Measurements from ENCODE around the gene ZNF521. TPM values are rescaled to one million over a fixed set of nuclear protein-coding genes. Genes with fewer than 3 reads are reported as not detected.

Gene ZNF521
- total RNA-seq, 1 experiment from 2014 or later, result not detected

DNA sequence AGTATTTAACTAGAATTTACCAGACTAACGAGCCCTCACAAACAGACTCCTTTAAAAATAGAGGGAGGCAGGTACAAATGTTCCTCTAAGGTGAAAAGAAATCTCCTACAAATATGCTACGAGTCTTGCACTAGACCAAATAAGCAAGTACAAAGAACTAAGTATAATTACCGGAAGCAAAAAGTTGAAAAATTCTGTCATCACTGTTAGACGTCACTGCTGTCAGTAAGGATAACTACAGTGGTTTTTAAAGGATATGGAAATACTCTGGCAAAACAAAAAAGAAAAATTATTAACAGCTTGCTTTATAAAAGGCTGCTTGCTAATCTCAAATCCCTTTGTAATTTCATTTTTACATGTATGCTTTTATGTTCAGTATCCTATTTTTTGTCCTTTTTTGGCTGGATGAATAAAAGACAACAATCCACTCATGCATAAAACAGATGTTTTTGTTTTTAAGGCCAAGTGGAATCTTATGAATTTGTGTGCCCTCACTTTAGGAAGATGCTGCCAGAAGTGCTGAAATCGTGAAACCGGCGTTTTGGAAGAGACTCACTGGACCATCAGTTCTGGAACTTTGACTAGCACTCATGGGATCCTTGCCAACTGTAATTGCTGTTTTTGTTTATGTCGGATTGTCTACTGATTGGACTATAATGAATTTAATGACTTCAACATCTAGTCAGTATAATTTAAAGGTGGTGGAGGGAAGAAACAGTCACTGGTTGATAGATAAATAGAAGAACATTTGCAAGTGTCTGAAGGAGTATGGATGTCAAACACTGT, 6.7 kb downstream of the ZNF521 start:
- in situ Hi-C loops (cut with HindIII; ENCODE audit: low pct_unique_long_range_greater_than_20kb, low sequenced_read_pairs), result no loop called here
- no peak for DNase-seq (ENCODE audit: low read depth)

DNA sequence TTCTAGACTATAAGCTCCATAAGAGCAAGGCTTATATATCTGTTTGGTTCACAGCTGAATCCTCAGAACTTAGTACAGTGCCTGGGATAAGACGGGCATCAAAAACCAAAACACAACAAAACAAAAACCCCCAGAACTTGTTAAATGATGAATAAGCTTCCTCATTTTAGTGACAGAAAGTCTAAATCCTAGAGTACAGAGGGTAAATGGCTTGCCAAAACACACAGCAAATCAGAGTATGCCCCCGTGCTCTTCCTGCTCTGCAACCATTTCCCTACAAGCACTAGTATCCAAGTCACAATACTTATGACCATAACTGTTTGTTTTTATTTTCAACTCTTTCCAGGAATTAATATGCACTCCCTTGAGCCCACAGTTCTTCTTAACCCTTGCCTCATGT, 10.1 kb downstream of the ZNF521 start:
- in situ Hi-C loops (cut with HindIII; ENCODE audit: low pct_unique_long_range_greater_than_20kb, low sequenced_read_pairs), result no loop called here
- no peak for DNase-seq (ENCODE audit: low read depth)

DNA sequence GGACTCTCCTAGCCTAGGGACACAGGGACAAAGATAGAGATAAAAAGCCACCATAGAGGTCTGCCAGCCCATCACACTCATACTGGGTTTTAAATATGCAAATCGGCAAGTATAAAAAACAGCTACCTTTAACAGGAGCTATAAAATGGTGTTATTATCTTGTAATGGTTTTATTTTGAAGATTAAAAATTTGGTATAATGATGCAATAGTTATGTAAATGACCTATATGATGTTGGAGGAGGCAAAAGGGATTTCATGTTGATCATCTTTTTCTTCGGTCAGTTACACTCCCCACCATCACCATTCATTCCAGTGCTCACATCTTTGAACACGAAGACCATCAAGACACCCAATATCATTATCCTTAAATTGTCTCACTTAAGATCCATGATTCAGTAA, 11.2 kb downstream of the ZNF521 start:
- no peak for DNase-seq (ENCODE audit: low read depth)
- in situ Hi-C loops (cut with HindIII; ENCODE audit: low pct_unique_long_range_greater_than_20kb, low sequenced_read_pairs), result no loop called here

DNA sequence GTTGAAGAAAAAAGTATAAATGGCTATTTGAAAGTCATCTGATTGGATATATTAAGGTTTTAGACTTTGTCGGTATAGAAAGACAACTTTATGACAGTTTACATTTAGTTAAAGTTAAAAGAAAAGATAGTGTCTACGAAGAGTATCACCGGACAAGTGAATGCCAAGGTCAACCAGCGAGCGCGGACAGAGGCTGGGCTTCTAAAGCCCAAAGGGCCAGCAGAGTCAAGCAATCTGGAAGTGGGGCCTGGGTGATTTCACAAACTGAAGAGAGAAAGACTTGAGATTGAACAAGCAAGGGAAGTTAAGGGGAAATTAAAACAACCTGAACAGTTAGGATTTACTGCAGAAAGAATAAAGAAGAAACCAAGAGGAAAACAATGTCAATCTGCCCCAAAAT, 16.3 kb downstream of the ZNF521 start:
- DNase-seq (ENCODE audit: low read depth), result no peak
- in situ Hi-C loops (cut with HindIII; ENCODE audit: low pct_unique_long_range_greater_than_20kb, low sequenced_read_pairs), result no loop called here

DNA sequence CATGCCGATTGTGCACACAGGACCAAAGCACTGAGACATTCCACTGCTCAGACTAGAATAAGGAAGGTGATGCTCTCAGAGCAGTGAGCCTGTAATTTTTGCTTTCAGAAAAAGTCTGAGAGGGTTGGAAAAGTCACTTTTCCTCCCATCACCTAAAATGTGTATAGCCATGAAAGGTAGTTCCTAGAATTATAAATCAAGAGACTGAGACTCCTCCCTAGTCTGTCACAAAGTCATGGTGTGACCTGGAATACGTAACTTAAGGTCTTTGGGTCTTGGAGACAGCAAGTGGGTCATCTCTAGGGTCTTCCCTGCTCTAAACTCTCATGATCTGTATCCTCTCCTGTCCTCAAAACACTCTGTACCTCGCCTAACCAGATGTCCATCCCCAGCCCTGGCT, 16.9 kb downstream of the ZNF521 start:
- in situ Hi-C loops (cut with HindIII; ENCODE audit: low pct_unique_long_range_greater_than_20kb, low sequenced_read_pairs), result no loop called here
- DNase-seq (ENCODE audit: low read depth), result no peak

DNA sequence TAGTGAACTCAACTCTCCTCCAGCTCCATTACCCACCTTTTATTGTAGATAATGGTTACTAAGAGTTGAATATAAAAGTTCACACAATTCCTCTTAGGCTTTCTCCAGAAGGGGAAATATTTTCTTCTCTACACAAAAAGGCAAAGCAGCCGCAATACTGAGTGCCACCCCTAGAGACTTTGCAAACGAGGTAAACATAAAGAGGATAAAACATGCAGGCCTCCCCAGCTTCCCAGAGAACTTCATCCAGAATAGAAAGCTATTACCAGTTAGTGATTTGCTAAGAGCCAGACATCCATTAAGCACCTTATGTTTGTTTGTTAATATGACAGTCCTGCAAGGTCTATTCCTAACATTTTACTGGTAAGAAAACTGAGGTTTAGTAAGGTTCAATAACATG, 17.4 kb downstream of the ZNF521 start:
- in situ Hi-C loops (cut with HindIII; ENCODE audit: low pct_unique_long_range_greater_than_20kb, low sequenced_read_pairs), result no loop called here

DNA sequence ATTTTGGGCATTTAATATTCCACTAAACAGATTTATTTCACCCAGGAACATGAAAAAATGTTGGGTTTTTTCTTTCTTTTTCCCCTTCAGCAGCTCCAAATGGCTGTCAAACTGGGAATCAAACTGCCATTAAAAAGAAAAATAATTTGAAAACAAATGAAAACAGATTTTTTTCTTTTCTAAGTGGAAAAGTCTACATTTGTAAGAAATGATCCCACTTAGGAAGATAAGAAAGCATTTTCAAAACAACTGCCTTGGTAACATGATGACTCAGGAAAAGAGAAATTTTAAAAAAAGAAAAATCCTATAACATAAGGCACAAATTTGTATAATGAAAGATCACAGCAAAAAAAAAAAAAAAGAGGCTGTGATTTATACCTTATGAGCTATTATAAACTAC, 20.0 kb downstream of the ZNF521 start:
- in situ Hi-C loops (cut with HindIII; ENCODE audit: low pct_unique_long_range_greater_than_20kb, low sequenced_read_pairs), result no loop called here
- DNase-seq (ENCODE audit: low read depth), result no peak

More for the DNA sequence above, 17.4 kb downstream of the ZNF521 start:
- no peak for DNase-seq (ENCODE audit: low read depth)

DNA sequence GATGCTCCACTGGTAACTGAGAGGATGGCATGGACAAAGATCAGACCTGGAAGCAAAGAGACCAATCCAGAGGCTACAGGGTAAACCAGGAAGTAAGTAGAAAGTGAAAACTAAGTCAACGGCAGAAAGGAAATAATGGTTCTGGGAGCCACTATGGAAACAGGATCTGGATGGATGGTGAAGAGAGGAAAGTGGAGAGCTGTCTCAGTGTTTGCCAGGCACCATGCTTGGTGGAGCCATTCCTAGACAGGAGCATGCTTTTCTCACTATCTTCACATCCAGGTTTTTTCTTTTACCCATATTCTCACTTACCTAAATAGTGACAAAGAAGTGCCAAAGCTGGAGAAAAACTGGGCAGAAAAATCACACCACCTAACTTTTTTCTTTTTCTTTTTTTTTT, 22.2 kb downstream of the ZNF521 start:
- in situ Hi-C loops (cut with HindIII; ENCODE audit: low pct_unique_long_range_greater_than_20kb, low sequenced_read_pairs), result no loop called here
- no peak for DNase-seq (ENCODE audit: low read depth)

DNA sequence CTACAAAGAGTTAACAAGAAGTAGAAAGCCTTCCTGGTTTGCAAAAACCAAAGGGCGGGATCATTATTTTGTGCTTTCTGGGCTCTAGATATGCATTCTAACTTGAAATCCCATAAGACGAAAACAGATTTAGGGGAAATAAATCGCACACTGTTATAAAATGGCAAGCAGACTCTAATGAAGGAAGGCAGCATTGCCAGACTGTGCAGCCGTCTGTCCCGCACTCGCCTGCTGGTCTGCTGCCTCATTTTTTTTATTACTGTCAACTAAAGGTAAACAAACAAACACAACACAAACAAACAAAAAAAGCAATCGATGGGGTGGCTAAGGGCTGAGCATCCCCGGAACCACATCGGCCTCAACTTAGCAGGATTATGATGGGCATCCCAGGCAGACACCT, 24.4 kb downstream of the ZNF521 start:
- no peak for DNase-seq (ENCODE audit: low read depth)
- in situ Hi-C loops (cut with HindIII; ENCODE audit: low pct_unique_long_range_greater_than_20kb, low sequenced_read_pairs), result no loop called here

DNA sequence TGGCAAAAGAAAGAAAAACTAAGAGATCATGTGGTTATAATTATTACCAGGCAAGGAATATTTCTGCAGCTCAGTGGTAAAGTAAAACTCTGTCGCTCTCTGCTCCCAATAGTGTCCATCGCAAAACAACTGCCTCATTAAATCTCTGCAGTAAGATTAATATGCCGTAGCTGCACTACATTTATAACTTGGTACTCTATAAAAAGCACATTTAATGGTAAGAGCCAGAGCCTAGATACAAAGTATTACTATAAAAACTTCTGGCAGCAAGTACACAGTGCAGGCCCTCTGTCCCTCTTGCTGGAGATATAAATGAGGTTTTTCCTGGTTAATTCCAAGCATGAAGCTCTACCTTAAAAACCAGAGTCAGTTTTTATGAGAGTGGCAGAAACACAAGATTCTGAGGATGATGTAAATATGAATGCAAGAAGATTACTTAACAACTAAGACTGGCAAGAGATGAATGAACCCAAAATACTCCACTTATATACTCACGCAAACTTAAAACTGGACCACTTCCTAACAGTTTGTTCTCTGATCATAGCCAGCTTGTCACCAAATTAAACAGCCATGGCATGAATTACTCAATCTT, 25.5 kb downstream of the ZNF521 start:
- in situ Hi-C loops (cut with HindIII; ENCODE audit: low pct_unique_long_range_greater_than_20kb, low sequenced_read_pairs), result no loop called here
- DNase-seq (ENCODE audit: low read depth), result no peak

DNA sequence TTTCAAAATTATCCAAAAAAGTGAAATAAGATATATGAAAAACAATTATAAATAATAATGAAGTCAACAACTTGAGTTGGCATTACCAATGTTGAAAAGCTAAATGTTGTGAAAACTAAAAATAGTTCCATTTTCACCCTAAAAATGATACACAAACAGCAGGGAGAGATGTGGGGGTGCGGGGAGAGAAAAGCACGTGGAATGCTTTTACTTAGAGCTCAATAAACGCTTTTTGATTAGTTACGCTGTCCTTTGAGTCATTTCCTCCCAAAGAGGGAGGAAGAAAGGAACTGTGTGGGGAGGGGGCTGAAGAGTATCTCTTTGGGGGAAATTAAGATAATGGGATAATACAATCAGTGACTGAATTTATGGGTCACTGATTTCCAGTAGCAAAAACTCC, 29.2 kb downstream of the ZNF521 start:
- DNase-seq (ENCODE audit: low read depth), result no peak
- in situ Hi-C loops (cut with HindIII; ENCODE audit: low pct_unique_long_range_greater_than_20kb, low sequenced_read_pairs), result no loop called here

DNA sequence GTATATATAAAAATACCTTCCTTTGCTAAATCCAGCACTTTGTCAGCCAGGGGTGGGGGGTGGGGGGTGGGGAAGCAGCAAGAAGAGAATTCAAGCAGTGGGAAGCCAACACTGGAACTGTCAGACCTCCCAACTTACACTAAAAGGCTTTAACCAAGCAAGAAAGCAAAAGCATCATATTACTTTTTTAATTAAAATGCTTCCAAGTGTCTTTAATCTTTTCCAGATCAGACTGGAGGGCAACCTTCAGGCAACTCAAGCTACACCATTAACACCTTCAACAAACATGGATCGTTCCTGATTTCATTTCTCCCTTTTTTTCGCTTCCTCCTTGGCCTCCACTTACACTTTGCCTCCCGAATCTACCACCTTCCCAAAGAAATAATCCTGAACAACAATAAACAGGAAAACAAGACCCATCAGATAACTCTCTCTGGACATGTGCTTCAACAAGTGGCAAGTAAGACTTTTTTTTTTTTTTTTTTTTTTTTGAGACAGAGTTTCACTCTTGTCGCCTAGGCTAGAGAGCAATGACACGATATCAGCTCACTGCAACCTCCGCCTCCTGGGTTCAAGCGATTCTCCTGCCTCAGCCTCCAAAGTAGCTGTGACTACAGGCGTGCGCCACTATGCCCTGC, 35.5 kb downstream of the ZNF521 start:
- DNase-seq (ENCODE audit: low read depth), result no peak
- in situ Hi-C loops (cut with HindIII; ENCODE audit: low pct_unique_long_range_greater_than_20kb, low sequenced_read_pairs), result no loop called here

DNA sequence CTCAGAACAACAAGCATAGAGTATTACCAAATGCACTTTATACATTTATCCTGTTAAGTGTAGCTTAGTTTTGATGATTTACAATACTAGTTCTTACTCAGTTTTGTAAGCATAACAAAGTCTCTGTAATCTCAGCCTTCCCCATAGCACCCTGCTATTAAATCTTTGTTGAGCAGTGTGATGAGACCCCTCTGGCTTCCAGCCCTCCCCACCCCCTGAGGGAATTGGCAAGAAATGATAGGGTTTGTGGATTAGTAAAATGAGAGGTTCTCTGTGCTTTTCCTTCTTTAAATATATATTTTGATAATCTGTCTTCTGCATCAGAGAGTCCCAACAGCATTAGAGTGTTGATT, 37.2 kb downstream of the ZNF521 start:
- DNase-seq (ENCODE audit: low read depth), result no peak
- in situ Hi-C loops (cut with HindIII; ENCODE audit: low pct_unique_long_range_greater_than_20kb, low sequenced_read_pairs), result no loop called here

DNA sequence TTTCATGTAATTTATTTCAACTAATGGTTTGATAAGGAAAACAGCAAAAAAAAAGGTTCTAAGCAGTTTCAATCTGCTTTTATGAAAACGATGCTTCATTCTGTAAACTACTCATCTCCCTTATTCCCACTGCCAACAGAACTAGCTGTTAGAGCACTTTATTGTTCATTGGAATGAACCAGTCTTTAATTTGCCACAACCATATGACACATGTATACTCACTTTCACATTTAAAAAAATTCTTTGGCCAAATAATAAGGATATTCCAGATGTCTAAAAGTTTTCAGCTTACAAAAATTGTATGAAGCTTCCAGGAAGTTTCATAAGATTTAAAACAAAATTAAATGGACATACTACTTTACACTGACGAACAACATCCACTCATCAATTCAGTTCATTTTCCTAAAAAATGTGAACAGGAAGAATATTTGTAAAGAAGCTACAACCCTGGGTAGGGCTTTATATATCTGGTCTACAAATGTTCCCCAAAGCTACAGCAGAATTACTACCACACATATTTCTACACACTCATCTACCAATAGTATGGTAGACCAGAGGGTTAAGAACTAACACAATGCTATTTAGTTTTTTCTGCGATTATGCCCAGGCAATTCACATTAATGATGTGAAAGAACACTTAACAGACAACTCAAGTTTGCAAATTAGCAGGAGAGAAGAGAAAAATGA, 37.7 kb downstream of the ZNF521 start:
- in situ Hi-C loops (cut with HindIII; ENCODE audit: low pct_unique_long_range_greater_than_20kb, low sequenced_read_pairs), result no loop called here

DNA sequence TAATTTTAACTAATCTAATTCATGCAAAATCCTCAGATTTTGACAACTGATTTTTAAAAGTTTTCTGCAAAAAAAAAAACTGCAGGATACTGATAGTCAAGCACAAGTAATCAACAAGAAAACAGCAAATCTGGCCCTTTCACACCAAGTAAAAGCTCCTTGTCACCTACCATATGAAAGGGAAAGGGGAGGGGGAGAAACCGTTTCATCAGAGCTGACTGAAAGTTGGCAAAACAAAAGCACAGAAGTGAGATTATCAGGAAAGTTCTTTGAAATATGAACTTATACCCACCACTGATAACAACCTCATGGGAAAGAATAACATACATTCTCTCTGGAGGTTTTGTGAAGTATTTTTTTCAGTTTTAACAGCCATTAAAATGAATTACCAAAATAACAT, 38.7 kb downstream of the ZNF521 start:
- in situ Hi-C loops (cut with HindIII; ENCODE audit: low pct_unique_long_range_greater_than_20kb, low sequenced_read_pairs), result no loop called here
- no peak for DNase-seq (ENCODE audit: low read depth)

More for the DNA sequence above, 37.7 kb downstream of the ZNF521 start:
- DNase-seq (ENCODE audit: low read depth), result no peak

DNA sequence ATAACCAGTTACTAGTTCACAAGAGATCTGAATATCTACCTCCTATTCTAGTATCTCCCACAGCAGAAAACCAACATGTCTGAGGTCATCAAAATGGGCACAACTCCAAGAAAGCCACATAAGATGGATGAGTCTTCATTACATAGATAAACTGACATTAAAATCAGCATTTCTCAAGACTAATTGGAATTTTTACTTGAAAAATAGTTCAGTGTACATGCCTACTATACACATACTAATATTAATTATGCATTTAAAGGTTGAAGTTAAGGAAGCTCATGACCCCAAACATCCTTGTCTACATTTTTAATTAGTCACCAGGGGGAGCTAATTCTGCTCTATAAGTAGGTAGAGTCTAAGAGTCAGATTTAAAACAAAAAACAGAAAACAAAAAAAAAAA, 41.9 kb downstream of the ZNF521 start:
- in situ Hi-C loops (cut with HindIII; ENCODE audit: low pct_unique_long_range_greater_than_20kb, low sequenced_read_pairs), result no loop called here
- no peak for DNase-seq (ENCODE audit: low read depth)

DNA sequence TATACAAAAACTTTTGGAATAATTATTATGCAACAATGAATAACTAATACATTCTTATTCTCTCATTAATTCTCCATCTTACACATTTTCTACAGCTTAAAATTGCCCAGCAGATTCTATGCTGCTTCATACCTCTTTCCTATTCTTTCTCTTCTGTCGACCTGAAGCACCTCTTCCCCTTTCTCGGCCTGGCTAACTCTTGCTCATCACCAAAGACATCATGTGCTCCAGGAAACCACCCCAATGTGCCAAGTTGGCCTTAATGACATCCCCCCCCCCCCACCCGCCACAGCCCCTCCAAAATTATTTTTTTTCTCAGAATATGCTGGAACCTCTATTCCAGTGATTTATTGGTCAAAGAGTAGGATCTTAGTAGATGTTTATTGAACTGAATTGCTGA, 43.6 kb downstream of the ZNF521 start:
- in situ Hi-C loops (cut with HindIII; ENCODE audit: low pct_unique_long_range_greater_than_20kb, low sequenced_read_pairs), result no loop called here
- no peak for DNase-seq (ENCODE audit: low read depth)

DNA sequence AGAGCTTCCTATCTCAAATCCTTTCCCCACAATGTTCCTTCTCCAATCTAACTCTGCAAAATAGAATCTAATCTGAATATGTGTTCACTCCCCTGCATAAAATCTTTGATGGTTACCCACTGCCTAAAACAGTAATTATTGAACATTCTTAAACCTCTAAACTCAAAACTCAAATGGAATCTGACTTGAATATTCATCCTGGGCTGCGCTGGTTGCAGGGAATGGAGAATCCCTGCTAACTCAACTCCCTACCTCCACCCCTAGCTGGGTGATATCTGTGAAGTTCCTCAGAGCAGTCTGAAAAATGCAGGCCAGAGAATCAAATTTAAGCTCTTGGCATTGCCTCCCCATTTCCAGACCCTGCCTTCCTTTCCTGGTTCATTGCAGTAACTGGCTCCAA, 44.8 kb downstream of the ZNF521 start:
- in situ Hi-C loops (cut with HindIII; ENCODE audit: low pct_unique_long_range_greater_than_20kb, low sequenced_read_pairs), result no loop called here
- no peak for DNase-seq (ENCODE audit: low read depth)

DNA sequence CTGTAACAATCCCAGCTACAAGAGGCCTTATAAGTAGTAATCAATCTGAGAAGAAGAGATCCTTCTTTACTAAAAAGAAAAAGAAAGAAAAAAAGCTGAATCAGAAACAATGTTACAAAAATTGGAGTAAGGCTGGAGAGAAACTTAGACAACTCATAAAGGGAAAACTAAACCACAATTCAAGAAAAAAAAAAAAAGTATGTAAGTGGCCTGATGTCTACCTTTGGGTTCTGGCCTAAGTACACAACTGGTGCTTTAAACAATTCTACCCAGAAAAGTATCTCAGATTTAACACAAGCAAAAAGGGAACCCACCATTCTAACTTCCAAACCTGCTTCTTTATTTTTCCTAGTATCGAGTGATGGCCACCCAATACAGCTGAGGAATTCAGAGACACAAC, 45.3 kb downstream of the ZNF521 start:
- in situ Hi-C loops (cut with HindIII; ENCODE audit: low pct_unique_long_range_greater_than_20kb, low sequenced_read_pairs), result no loop called here
- no peak for DNase-seq (ENCODE audit: low read depth)

All from Caki2 (cell line).